Left renal pelvis (tissue), 4 donors: Measurements from ENCODE around the gene PLD4. TPM values are rescaled to one million over a fixed set of nuclear protein-coding genes. Genes with fewer than 3 reads are reported as not detected.
"Not testable (repeated sequence)": the region's sequence is repeated elsewhere in the genome, so short reads cannot be mapped to it uniquely, and the experiment has no call there.

Source experiments
- DNase-seq, 4 donors: peaks; one replicate each; pipeline ENCODE4 v3.0.0-alpha.2; 2013; ENCODE audit warnings: low read depth in 4 of 4, low spot score in 3 of 4
- polyA plus RNA-seq, 4 donors: library from polyadenylated mRNA; unstranded; fragments of 120-200 nt; gene quantifications; one replicate each; pipeline ENCODE4 v1.2.1, GENCODE V29; 2013; ENCODE audit not compliant: insufficient read length in 4 of 4

The PLD4 gene
- polyA plus RNA-seq, 4 donors, result 2.2 to 8.0 (median 3.4) TPM

GRCh38 chr14:104951863-104952657 is 27.4 kb downstream of the PLD4 start:
- DNase-seq, result not testable (repeated sequence)

GRCh38 chr14:104953097-104953496 is 28.4 kb downstream of the PLD4 start:
- no peak for DNase-seq

- no peak for DNase-seq
Observed at GRCh38 chr14:104953896-104954656, 29.4 kb downstream of the PLD4 start.

GRCh38 chr14:104954746-104955395 is 30.2 kb downstream of the PLD4 start:
- no peak for DNase-seq

- DNase-seq, result no peak
Observed at GRCh38 chr14:104955396-104955770, 30.7 kb downstream of the PLD4 start.

- DNase-seq, result no peak
Observed at GRCh38 chr14:104956290-104956890, 31.7 kb downstream of the PLD4 start.

GRCh38 chr14:104957146-104958113 is 32.8 kb downstream of the PLD4 start:
- no peak for DNase-seq

- no peak for DNase-seq
Observed at GRCh38 chr14:104964546-104964945, 39.9 kb downstream of the PLD4 start.

- no peak for DNase-seq
Observed at GRCh38 chr14:104965561-104966231, 41.0 kb downstream of the PLD4 start.

- DNase-seq, result no peak
Observed at GRCh38 chr14:104966261-104966865, 41.7 kb downstream of the PLD4 start.

GRCh38 chr14:104966981-104967385 is 42.3 kb downstream of the PLD4 start:
- no peak for DNase-seq

- no peak for DNase-seq
Observed at GRCh38 chr14:104967386-104968152, 42.9 kb downstream of the PLD4 start.

GRCh38 chr14:104968153-104968527 is 43.5 kb downstream of the PLD4 start:
- DNase-seq, result no peak

- DNase-seq, result no peak
Observed at GRCh38 chr14:104968541-104969401, 44.1 kb downstream of the PLD4 start.

GRCh38 chr14:104969741-104970230 is 45.1 kb downstream of the PLD4 start:
- no peak for DNase-seq

GRCh38 chr14:104970231-104971068 is 45.8 kb downstream of the PLD4 start:
- no peak for DNase-seq
